AG08396 (cell line): Measurements from ENCODE around the gene PUSL1.

Source experiments
- DNase-seq: peaks from one replicate; pipeline ENCODE4 v3.0.0; 2012; ENCODE audit warnings: low spot score, mixed read lengths

Gene PUSL1, protein sequence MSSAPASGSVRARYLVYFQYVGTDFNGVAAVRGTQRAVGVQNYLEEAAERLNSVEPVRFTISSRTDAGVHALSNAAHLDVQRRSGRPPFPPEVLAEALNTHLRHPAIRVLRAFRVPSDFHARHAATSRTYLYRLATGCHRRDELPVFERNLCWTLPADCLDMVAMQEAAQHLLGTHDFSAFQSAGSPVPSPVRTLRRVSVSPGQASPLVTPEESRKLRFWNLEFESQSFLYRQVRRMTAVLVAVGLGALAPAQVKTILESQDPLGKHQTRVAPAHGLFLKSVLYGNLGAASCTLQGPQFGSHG

DNA sequence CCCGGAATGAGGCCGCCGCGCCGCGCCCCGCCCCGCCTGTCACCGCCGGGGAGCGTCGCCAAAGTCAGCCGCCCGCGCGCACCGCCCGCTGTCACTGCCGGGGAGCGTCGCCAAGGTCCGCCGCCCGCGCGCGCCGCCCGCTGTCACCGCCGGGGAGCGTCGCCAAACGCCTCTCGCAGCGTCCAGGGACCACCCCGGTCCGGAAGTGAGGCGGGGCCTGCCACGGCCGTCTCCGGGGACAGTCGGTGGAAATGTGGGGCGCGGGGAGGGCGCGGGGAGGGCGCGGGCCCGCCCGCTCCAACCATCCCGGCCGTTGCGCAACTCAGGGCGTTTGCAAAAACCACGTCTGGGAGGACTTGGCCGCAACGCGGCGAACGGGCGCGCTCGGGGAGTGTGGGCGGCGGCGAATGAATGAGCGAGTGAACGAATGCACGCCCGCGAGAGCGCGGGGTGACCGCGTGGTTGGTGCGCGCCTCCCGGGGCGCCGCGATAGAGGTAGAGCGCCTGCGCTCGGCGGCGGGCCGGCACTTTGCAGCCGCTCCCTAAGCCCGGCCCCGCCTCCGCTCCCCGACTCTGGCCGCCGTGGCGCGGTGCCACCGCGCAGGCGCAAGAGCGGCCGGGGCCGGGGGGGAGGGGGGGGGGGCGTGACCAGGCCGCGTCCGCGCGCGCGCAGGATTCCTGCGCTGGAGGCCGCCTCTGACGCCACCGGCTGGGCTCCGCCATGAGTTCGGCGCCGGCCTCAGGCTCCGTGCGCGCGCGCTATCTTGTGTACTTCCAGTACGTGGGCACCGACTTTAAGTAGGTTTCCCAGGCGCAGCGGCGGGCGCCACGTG, at the start of gene PUSL1, which contains the start of gene ACAP3:
Gene PUSL1, plus strand, starts transcription at position 675 of the 833 bp plus-strand sequence. Its CDS starts 47 bp downstream, at position 722.
Gene ACAP3, minus strand, starts transcription at position 8 of the 833 bp plus-strand sequence. CDS start 115 bp downstream, outside the sequence.
- peak; percentile 100 for DNase-seq

DNA sequence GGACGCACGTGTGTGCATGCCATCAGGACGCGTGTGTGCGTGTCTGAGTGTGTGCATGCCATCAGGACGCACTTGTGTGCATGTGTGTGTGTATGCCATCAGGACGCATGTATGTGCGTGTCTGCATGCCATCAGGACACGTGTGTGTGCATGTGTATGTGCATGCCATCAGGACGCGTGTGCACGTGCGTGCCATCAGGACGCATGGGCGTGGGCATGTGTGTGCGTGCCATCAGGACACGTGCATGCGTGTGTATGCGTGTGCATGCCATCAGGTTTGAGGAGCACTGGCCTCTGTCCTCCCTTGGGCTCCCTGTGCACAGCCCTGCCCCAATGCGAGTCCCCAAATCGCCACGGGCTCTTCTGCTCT, 49.3 kb upstream of the PUSL1 start:
- no peak for DNase-seq

DNA sequence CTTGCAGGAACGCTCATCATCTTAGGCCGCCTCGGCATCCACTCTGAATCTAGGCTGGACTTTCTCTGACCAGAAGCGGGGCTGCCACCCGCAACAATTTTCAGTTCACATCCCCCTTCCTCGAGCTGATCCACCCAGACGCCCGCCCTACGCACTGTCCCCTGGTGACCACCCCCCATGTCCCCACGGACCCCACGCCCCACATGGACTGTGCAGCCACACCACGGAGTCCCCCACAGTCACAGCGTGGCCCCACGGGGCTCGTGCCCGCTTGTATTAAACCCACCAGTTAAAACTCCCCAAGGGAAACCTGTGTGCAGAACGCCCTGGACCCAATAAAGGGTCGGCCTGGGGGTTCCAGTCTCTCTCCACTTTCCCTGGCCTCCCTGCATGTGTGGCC, 48.9 kb upstream of the PUSL1 start:
- DNase-seq, result no peak

DNA sequence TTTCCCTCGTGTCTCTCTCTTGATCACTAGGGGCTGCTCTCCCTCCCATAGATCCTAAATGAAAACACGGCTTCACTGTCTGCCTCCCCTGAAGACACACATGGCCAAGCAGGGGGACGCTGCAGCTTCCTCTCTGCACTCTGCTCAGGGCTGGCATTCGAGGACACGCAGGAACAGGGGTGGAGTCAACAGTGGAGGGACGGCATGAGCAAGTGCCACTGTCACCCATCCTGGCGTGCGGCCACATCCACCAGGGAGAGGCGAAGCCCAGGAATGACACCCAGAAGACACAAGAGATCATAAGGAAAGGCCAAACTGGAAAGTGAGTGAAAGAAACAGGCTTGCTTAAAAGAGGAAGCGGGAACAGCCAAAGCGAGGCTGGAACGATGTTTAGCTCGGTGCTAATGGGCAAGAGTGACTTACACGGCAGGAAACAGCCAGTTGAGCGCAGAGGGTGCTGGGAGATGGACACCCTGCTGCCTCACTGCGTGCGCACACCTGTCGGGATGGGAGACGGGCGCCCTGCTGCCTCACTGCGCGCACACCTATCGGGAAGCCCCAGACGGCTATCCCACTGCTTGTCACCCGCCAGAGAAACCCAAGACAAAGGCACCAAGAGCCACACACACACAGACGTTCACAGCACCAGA, 48.3 kb upstream of the PUSL1 start:
- DNase-seq, result no peak

DNA sequence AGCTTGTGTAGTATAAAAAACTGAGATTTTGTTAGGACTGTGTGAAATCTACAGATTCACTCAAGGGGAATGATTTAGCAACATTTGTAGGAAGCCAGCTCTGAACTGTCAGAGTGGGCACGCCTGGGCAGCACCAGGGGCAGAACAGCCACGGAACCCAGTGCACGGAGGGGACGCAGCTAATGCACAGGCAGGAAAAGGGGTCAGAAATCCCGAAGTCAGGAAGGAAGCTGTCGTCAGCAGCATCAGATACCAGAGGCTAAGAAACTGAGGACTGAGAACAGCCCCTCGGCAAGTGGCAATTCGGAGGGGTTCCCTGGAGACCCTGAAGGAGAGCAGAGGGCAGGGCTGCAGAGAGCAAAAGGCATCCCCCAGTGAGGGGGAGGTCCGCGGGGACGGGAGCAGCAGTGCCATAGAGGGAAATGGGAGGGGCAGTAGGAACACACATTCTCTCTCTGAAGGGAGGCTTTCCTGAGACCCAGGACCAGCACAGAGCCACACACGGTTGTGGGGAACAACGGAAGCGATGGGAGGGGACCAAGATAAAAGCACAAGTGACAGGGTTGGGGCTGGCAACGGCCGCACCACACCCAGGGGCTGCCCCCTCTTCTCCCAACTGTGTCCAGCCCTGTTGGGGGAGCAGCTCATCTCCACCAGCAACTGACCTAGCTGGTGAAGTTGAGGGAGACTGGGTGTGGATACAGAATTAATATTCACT, 47.4 kb upstream of the PUSL1 start:
- DNase-seq, result no peak

DNA sequence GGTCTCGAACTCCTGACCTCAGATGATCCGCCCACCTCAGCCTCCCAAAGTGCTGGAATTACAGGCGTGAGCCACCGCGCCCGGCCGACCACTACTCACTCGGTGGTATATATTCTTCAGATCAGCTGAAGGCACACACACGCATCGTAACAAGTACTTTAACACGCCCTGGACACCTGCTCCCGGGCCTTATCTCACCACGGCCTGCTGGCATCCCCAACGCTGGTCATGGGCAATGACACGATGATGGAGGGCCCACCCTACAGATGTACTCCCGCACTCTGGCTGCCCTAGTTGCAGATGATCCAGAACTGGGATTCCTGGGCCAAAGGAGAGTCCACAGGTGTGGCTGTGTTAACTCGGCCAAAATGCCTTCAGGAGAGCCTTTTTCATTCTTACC, 46.3 kb upstream of the PUSL1 start:
- DNase-seq, result no peak

DNA sequence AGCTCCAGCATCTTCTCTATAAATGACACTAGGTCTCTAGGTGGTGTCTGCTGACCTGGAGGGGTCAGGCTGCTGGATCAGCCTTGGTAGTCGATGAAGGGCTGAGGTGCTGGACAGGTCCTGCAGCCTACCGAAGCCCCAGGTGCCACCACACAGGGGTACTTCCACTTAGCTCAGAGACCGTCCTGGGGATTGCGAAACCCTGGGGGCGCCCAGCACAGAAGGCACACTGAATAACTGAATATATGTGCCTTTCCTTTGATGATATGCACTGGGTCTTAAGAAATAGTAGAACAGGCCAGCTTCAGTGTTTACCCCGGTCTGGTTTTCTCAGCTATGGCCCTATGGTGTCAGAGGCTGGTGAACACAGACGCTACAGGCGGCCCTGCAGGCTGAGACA, 45.6 kb upstream of the PUSL1 start:
- DNase-seq, result no peak

DNA sequence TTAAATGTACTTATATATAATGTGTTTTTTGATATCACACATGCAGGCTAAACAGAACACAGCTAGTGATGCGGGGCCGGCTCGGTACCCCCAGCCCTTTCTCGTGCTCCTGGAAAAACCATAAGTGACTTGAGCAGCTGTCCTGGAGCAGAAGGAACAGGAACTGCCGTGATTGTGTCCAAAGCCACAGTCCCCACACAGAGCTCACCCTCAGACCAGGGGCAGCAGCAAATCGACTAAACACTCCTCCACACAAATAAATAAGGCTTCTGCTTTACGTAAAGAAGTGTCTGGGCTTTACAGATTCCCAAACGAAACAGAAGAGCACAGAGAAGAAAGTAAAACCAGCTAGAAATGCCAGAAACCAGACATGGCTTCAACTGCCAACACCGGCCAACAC, 44.4 kb upstream of the PUSL1 start:
- DNase-seq, result no peak

DNA sequence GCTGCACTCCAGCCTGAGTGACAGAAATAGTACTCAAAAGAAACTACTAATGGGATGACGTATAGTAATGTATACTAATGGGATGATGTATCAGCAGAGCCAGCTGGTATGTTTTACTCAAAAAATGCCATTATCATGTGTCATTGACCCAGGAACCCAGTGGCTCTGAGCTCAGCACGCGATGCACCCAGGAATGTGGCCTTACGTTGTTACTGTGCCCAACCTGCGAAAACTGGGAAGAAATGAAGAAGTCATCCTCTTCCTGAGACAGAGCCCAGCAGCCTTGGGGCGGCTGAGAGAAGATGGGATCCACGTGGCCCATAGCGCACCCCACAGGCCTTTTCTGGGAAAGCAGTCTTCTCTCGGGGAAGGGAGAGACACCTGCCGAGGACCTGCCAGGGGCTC, 43.5 kb upstream of the PUSL1 start:
- DNase-seq, result peak; percentile 94

DNA sequence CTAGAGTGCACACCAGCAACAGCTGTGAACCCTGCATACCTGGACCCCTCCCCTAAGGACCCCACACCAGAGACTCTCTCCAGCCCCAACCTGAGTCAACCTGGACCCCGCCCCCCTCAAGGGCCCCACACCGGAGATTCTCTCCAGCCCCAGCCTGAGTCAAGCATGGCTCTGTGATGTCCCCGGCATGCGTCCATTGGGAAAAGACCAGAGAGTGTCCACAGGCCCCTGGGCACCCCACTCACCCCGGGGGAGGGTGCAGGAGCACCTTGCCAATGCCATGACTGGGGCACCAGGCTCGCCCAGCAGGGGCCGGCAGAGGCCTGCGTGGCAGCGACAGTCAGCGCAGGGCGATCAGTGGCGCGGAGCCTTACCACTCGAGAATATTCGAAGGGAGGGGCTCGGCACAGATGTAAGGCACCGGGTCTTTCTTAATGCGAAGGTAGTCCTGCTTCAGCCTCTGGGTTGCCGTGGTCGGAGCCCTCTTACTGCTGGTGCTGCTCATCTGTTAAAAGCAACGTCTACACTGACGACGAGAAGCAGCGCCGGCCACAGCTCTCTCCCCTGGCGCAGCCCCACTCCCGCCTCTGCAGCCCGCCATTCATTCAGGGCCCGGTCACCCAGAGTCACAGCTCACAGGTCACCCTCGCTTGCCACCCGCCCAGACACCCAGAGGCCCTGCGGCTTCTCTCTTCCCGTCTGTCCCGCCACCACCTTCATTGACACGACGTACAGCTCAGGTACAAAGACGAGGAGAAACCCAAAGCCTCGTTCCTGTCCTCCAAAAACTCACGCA, 40.7 kb upstream of the PUSL1 start:
- no peak for DNase-seq

DNA sequence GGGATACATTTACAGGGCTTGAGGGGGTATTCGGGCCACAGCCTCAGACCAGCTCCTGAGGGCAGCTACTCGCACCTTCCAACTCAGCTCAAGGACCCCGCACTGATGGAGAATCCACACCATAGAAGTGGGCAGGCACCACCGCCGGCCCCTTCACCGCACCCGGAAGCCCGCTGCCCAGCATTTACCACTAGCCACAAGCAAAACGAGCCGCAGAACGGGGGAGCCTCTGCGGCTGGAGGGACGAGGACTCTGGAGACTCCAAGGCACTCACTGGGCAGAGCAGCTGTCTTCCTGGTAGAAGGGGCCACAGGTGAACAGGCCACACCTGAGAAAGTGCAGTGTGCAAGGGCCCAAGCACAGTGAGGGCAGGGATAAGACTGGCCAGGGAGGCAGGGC, 40.1 kb upstream of the PUSL1 start:
- no peak for DNase-seq

DNA sequence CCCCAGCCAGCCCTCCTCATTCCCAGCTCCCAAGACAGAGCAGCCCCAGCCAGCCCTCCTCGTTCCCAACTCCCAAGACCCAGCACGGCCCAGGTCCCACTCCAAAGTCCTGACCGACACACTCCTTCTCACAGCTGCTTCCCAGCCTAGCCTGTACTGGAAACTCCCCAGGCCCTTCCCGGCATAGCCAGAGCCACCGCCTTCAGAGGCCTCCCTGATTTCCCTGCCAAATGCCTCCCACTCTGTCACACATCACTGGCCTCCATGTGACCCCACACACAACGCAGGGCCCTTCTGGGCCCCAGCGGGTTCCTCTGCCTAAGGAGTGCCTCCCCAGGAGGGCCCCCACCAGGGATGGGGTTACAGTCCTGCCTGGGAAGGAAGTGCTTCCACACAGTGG, 37.6 kb upstream of the PUSL1 start:
- DNase-seq, result no peak

DNA sequence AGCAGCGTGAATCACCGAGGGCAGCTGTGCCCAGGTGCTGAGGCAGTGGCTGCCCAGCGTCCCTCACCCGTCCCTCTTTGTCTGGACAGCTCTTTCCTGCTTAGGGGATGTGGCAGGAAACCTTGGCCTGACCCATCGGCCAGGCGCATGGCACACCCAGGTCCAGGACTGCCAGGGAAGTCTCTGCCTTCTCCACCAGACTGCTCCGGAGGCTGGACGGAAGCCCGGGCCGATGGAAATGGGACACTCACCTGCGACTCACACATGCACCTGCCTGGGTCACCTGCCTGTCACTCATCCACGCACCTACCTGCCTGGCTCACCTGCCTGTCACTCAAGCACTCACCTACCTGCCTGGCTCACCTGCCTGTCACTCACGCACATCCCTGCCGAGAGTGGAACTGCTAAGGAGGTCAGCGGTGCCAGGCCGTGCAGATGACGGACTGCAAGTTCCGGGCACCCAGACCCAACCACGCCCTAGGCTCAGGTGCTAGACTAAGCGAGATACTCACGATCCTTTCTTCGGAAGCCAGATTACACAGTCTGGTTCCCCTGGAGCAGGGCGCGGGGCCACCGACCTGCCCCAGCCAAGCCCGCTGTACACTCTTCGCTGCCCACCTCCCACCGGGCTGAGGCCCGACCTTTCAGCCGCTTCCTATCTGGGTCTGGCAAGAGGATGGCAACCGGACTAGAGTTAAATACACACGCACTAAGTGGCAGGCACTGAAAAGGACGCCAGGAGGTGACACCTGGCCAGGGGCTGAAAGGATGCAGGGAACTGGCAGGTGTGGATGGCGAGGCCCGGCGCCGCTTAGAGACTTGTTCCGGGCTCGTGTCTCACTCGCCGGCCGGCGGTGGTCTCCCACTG, 35.8 kb upstream of the PUSL1 start:
- no peak for DNase-seq

DNA sequence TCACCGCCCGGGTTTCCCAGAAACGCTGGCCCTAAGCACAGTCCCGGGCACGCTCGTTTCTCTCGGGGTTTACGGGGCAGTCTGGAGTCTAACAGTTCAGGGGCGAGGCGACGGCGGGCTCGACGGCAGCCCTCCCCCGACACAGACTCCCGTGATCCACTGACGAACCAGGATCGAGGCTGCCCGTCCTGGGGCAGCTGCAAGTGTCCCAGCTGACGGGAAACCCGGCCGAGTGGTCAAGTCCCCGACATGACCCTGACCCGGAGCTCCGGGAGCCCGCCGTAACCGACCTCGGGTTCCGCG, 35.2 kb upstream of the PUSL1 start:
- DNase-seq, result no peak

DNA sequence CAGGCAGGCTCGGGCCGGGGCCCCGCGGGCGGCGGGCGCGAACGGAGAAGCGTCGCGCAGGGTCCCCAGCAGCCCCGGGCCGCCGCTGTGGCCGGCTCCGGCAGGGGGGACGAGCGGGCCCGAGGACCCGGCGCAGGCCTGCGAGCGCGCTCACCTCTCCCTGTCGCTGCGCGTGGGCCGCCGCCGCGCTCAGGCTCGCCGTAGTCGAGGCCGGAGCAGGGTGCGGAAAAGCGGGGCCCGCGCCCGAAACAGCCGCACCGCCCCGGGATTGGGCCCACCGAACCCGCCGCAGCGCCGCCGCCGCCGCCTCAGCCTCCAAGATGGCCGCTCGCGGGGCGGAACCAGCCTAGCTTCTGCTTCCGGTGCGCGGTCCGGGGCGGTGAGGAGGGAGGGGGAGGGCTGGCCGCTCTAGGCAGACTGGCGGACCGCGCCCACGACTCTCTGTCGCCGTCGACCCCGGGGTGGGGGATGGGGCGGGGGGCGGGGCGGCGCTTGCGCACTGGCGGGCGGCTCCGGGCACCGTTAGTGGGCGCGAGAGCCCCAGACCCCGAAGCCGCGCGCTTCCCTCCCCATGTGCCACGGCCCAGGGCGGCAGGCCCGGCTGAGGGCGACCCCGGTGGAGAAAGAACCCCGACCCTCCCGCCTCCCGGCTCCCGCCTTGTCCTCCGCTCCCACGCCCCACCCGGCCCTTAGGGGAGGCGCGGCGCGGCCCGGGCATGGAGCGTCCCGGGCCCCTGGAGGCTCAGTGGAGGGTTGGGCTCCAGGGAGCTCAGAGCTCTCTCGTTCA, 34.7 kb upstream of the PUSL1 start, which contains the start of gene UBE2J2:
Gene UBE2J2, minus strand, starts transcription at position 343 of the 787 bp plus-strand sequence. CDS start 5,862 bp downstream, outside the sequence.
- peak; percentile 99 for DNase-seq

DNA sequence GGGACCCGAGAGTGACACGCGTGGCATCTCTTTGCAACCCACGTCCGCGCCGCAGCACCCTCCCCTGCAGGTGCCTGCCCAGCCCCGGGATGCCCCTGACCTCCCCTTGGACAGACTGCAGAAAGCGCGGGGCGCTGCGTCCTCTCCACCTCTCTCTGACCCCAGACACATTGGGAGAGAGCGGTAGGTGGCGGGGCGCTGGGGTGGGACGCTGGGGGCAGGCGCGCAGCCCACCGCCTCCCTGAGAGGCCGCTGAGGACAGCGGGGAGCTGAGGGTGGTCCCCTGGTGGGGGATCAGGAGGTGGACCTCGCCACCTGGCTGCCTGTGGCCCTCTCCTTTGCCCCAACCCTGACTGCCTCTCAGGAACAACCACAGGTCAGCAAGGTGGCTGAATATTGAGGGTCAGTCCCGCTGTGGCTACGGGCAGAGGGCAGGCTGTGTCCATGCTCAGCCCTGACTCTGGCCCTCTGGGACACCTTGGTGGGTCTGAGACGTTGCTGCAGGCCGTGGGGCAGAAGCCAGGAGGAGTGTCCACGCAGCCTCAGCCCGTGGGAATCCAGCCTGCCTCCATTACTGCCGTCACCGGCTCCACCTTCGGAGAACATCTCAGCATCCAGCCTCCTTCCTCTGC, 34.0 kb upstream of the PUSL1 start:
- DNase-seq, result no peak

DNA sequence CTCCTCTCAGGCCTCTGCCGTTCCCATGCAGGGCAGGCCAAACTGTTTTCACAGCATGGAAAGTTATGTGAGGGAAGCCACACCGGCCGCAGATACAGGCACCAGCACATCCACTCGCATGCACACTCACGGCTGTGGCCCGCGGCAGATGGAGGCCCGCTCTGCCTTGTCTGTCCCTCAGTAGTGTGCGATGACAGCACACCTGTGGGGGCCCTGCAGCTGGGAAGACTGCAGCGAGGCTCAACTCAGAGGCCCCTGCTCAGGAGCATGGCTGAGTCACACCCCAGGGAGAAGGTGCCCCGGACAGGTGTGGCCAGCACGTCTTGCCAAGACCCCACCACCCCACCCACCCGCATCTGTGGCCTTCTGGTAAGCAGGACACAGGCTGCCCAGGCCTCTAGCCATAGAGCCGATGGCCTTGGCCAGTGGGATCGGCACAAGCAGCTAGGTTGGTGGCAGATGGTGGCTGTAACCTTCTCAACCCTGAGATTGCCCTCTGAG, 33.4 kb upstream of the PUSL1 start:
- no peak for DNase-seq

DNA sequence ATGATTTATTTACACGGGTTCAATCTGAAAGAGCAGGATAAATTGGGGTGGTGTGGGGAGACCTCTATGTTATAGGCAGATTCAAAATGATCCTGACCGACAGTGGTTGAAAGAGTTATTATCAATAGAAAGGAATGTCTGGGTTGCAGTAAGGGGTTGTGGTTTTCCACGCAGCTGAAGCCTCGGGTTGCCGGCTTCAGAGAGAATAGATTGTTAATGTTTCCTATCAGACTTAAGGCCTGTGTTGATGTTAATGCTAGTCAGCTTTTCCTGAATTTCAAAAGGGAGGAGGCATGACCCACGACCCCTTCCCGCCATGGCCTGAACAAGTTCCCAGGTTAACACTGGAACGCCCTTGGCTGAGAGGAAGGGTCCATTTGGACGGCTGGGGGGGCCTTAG, 32.6 kb upstream of the PUSL1 start:
- DNase-seq, result no peak

DNA sequence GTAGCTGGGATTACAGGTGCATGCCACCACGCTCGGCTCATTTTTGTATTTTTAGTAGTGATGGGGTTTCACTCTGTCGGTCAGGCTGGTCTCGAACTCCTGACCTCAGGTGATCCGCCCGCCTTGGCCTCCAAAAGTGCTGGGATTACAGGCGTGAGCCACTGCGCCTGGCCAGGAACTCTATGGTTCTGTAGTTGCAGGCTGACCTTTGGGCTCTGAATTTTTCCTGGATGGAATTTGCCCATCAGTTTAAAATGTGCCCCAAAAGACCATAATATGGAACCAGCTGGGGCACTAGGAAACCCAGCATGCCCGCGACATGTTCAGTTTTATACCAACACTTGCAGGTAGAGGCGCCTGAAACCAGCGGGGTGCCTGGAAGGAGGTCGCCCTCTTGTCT, 29.8 kb upstream of the PUSL1 start:
- no peak for DNase-seq
